Erythroblast (primary cell): ENCODE measurements around the gene MUC22.

Experiments used
- GATA1 ChIP-seq: IDR thresholded peaks from 2 replicates; pipeline ENCODE4 v1.6.1; 2011; ENCODE audit warnings: low read depth, mild to moderate bottlenecking, control low read depth, low read length, moderate library complexity
- POLR2A ChIP-seq: IDR thresholded peaks from 2 replicates; pipeline ENCODE4 v1.6.1; 2011; ENCODE audit warnings: mild to moderate bottlenecking, low read length

- TF ChIP-seq POLR2A, result no peak
- no peak for TF ChIP-seq GATA1
These were observed 25.7 kb downstream of the MUC22 start for GRCh38 chr6:31035862-31036497.
